ENCODE results near the gene NBEAL2.

GRCh38 chr3:47034868-47035489 is 55.5 kb downstream of the NBEAL2 start:
- TF ChIP-seq POLR2A (IDR thresholded peaks at IDR 0.05) (no peak), CTCF (IDR thresholded peaks at IDR 0.05) (no peak)

All from testis (tissue), 2 donors.